Measurements from ENCODE around the gene WDR72. TPM values are rescaled to one million over a fixed set of nuclear protein-coding genes. Genes with fewer than 3 reads are reported as not detected.

Gene WDR72
- total RNA-seq, 2 donors from 2014 or later, result 4.1 to 12.2 TPM

GRCh38 chr15:53469422-53469821 lies 290.0 kb downstream of the WDR72 start:
- H3K27ac Mint-ChIP-seq, result no peak overlapping the region
- no peaks in the 10 kb centered on the region for H3K27me3 ChIP-seq (ENCODE audit: control insufficient read depth, insufficient read depth, low read length, poor library complexity, severe bottlenecking)
- H3K27me3 Mint-ChIP-seq (ENCODE audit: insufficient read depth), result no peaks in the 10 kb centered on the region
- no peak overlapping the region for H3K4me3 ChIP-seq (ENCODE audit: low read length)
- H3K9ac ChIP-seq (ENCODE audit: extremely low read depth, low read length, poor library complexity, severe bottlenecking), result no peak overlapping the region
- H3K27ac ChIP-seq (ENCODE audit: low read depth, low read length), result no peak overlapping the region
- H3K9me3 ChIP-seq (ENCODE audit: control insufficient read depth, low read length), result no peaks in the 10 kb centered on the region
- DNase-seq, result no peak
- H3K4me1 ChIP-seq (ENCODE audit: control insufficient read depth, insufficient read depth, low read length), result peaks cover 5% of the 10 kb centered on the region
- H3K36me3 Mint-ChIP-seq (ENCODE audit: low read depth), result no peaks in the 10 kb centered on the region
- H3K9me3 Mint-ChIP-seq, result peaks cover 5% of the 10 kb centered on the region
- H3K4me1 Mint-ChIP-seq, result peaks cover 17% of the 10 kb centered on the region
- H3K36me3 ChIP-seq (ENCODE audit: control insufficient read depth, insufficient read depth, low read length), result no peaks in the 10 kb centered on the region
- TF ChIP-seq, protein P1, sequence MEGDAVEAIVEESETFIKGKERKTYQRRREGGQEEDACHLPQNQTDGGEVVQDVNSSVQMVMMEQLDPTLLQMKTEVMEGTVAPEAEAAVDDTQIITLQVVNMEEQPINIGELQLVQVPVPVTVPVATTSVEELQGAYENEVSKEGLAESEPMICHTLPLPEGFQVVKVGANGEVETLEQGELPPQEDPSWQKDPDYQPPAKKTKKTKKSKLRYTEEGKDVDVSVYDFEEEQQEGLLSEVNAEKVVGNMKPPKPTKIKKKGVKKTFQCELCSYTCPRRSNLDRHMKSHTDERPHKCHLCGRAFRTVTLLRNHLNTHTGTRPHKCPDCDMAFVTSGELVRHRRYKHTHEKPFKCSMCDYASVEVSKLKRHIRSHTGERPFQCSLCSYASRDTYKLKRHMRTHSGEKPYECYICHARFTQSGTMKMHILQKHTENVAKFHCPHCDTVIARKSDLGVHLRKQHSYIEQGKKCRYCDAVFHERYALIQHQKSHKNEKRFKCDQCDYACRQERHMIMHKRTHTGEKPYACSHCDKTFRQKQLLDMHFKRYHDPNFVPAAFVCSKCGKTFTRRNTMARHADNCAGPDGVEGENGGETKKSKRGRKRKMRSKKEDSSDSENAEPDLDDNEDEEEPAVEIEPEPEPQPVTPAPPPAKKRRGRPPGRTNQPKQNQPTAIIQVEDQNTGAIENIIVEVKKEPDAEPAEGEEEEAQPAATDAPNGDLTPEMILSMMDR (conservative IDR thresholded peaks at IDR 0.05), result no peak
- no peak overlapping the region for H3K4me3 Mint-ChIP-seq
- WGBS, 2 experiments (ENCODE audit: insufficient coverage in 1 of 2, insufficient read length in 1 of 2), result 92% methylated on average over 2 of the region's 2 CpGs; no CpG with 5 or more reads in 1 of the 2 experiments

Other genes with a start within 250 kb of the WDR72 start
- gene UNC13C, start 218.8 kb upstream of the WDR72 start, total RNA-seq, result 10 to 100 TPM in 1 of 2 donors, 1 to 10 TPM in 1; 7.2 to 19.9 TPM

Data from endodermal cell (in vitro differentiated cells).